Loucy (cell line): ENCODE results near the gene ZNF280D.

ENCODE experiments used
- H2AFZ ChIP-seq: fragments of 200-600 bp; sonication (generic); 2 replicates; pipeline ENCODE4 v1.6.0; 2016; ENCODE audit warnings: antibody characterized with exemption, mild to moderate bottlenecking, low read length, moderate library complexity
- H3F3A ChIP-seq: fragments of 200-600 bp; 2 replicates; pipeline ENCODE4 v1.6.0; 2016; ENCODE audit warnings: antibody characterized with exemption, low read depth, mild to moderate bottlenecking
- H3K27me3 ChIP-seq: fragments of 200-600 bp; sonication (generic); 2 replicates; pipeline ENCODE4 v1.6.1; 2014; ENCODE audit warnings: low read length, mild to moderate bottlenecking; ENCODE audit not compliant: insufficient read depth, poor library complexity, severe bottlenecking
- H3K36me3 ChIP-seq: fragments of 200-600 bp; sonication (generic); 2 replicates; pipeline ENCODE4 v1.6.1; 2016; ENCODE audit warnings: low read length; ENCODE audit not compliant: insufficient read depth
- H3K4me1 ChIP-seq: fragments of 200-600 bp; sonication (generic); 2 replicates; pipeline ENCODE4 v1.5.1; 2014; ENCODE audit warnings: low read length, mild to moderate bottlenecking; ENCODE audit not compliant: insufficient read depth, poor library complexity, severe bottlenecking
- H3K4me2 ChIP-seq: fragments of 200-600 bp; sonication (generic); 2 replicates; pipeline ENCODE4 v1.6.0; 2014; ENCODE audit warnings: antibody characterized with exemption, low read length, low read depth, mild to moderate bottlenecking; ENCODE audit not compliant: poor library complexity, severe bottlenecking
- H3K4me3 ChIP-seq: fragments of 200-600 bp; sonication (generic); 2 replicates; pipeline ENCODE4 v1.5.1; 2014; ENCODE audit warnings: low read length, mild to moderate bottlenecking, mixed read lengths; ENCODE audit not compliant: poor library complexity, severe bottlenecking
- H3K79me2 ChIP-seq: fragments of 200-600 bp; sonication (generic); 2 replicates; pipeline ENCODE4 v1.6.1; 2014; ENCODE audit warnings: low read length; ENCODE audit not compliant: insufficient read depth
- H3K9ac ChIP-seq: fragments of 200-600 bp; sonication (generic); 2 replicates; pipeline ENCODE4 v1.6.0; 2014; ENCODE audit warnings: mild to moderate bottlenecking, low read depth, low read length, moderate library complexity; ENCODE audit not compliant: poor library complexity, severe bottlenecking
- H3K9me2 ChIP-seq: fragments of 200-600 bp; sonication (generic); replicated peaks from 2 replicates; pipeline ENCODE4 v1.6.1; 2016; ENCODE audit warnings: low read depth, low read length, mixed read lengths
- H3K9me3 ChIP-seq: fragments of 200-600 bp; sonication (generic); 2 replicates; pipeline ENCODE4 v1.6.1; 2014; ENCODE audit warnings: mild to moderate bottlenecking, antibody characterized with exemption, low read length, low read depth; ENCODE audit not compliant: insufficient read depth
- H4K20me1 ChIP-seq: fragments of 200-600 bp; sonication (generic); 2 replicates; pipeline ENCODE4 v1.6.0; 2014; ENCODE audit warnings: antibody characterized with exemption, low read length, mild to moderate bottlenecking; ENCODE audit not compliant: insufficient read depth, poor library complexity, severe bottlenecking
- EZH2phosphoT487 ChIP-seq: fragments of 200-600 bp; IDR thresholded peaks from 2 replicates; pipeline ENCODE4 v1.6.1; 2018; ENCODE audit warnings: antibody characterized with exemption, mild to moderate bottlenecking, moderate library complexity, borderline replicate concordance
- TF ChIP-seq, protein P1 (sequence below): fragments of 200-600 bp; sonication (generic); conservative IDR thresholded peaks from 2 replicates; pipeline ENCODE4 v1.5.1; 2014; ENCODE audit warnings: mild to moderate bottlenecking, antibody characterized with exemption, low read length

The ZNF280D gene

GRCh38 chr15:56731548-56731947, 1.8 kb downstream of the ZNF280D start:
- no peaks in the 10 kb centered on the region for H3K9me2 ChIP-seq
- H3K79me2 ChIP-seq = no peaks in the 10 kb centered on the region
- H3K9me3 ChIP-seq = no peaks in the 10 kb centered on the region
- H3K4me1 ChIP-seq = no peaks in the 10 kb centered on the region
- H3K4me3 ChIP-seq = no peak overlapping the region
- TF ChIP-seq, protein P1, sequence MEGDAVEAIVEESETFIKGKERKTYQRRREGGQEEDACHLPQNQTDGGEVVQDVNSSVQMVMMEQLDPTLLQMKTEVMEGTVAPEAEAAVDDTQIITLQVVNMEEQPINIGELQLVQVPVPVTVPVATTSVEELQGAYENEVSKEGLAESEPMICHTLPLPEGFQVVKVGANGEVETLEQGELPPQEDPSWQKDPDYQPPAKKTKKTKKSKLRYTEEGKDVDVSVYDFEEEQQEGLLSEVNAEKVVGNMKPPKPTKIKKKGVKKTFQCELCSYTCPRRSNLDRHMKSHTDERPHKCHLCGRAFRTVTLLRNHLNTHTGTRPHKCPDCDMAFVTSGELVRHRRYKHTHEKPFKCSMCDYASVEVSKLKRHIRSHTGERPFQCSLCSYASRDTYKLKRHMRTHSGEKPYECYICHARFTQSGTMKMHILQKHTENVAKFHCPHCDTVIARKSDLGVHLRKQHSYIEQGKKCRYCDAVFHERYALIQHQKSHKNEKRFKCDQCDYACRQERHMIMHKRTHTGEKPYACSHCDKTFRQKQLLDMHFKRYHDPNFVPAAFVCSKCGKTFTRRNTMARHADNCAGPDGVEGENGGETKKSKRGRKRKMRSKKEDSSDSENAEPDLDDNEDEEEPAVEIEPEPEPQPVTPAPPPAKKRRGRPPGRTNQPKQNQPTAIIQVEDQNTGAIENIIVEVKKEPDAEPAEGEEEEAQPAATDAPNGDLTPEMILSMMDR = no peak
- no peak for TF ChIP-seq EZH2phosphoT487
- H4K20me1 ChIP-seq = no peaks in the 10 kb centered on the region
- H3K36me3 ChIP-seq = no peaks in the 10 kb centered on the region
- no peaks in the 10 kb centered on the region for H3K27me3 ChIP-seq
- H3K9ac ChIP-seq = no peak overlapping the region
- H2AFZ ChIP-seq = no peak overlapping the region
- no peak overlapping the region for H3K4me2 ChIP-seq
- no peaks in the 10 kb centered on the region for H3F3A ChIP-seq

GRCh38 chr15:56729561-56729960, 3.7 kb downstream of the ZNF280D start:
- Histone ChIP-seq H3K4me1 (no peaks in the 10 kb centered on the region), H3K79me2 (no peaks in the 10 kb centered on the region), H3K27me3 (no peaks in the 10 kb centered on the region), H4K20me1 (no peaks in the 10 kb centered on the region), H3K9ac (no peak overlapping the region), H3K9me3 (no peaks in the 10 kb centered on the region), H3K9me2 (no peaks in the 10 kb centered on the region), H3K4me2 (no peak overlapping the region), H3K4me3 (no peak overlapping the region), H3F3A (no peaks in the 10 kb centered on the region), H3K36me3 (no peaks in the 10 kb centered on the region), H2AFZ (no peak overlapping the region)
- no peak for TF ChIP-seq EZH2phosphoT487
- TF ChIP-seq, protein P1 = no peak

DNA sequence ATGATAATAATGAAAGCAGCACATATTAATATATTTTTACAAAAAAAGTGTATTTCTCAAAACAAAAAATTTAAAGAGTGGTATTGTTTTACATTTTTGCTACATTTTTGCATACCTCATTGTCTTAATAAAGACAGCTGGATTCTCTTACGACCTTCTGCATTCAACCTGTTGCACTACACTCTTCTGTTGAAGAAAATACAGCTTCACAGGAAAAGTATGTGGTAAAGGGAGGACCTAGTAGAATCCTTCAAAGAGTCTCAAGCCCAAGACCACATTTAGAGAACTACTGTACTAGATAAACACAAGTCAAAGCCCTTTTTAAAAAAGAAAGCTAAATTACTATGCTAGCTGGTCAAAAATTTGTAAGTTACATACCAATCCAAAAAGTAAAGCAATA, 7.9 kb downstream of the ZNF280D start:
- Histone ChIP-seq H3K27me3 (no peaks in the 10 kb centered on the region), H2AFZ (no peak overlapping the region), H3K9ac (no peak overlapping the region), H3K79me2 (no peaks in the 10 kb centered on the region), H3K9me2 (no peaks in the 10 kb centered on the region), H3K4me1 (no peaks in the 10 kb centered on the region), H3K4me3 (no peak overlapping the region), H3K9me3 (no peaks in the 10 kb centered on the region), H4K20me1 (no peaks in the 10 kb centered on the region), H3F3A (no peaks in the 10 kb centered on the region), H3K36me3 (no peaks in the 10 kb centered on the region), H3K4me2 (no peak overlapping the region)
- TF ChIP-seq, protein P1 = no peak
- no peak for TF ChIP-seq EZH2phosphoT487
